HG02759 (cell line): ENCODE measurements around the gene INSYN2A.

Experiments used
- ATAC-seq: cut with Tn5 transposase; IDR thresholded peaks from one replicate; pipeline ENCODE4 v1.9.1; 2021; ENCODE audit warnings: mild to moderate bottlenecking, moderate library complexity; ENCODE audit not compliant: unreplicated experiment

INSYN2A gene

GRCh38 chr10:127195571-127196281 lies 665 bp downstream of the INSYN2A start:
- no peak for ATAC-seq

- no peak for ATAC-seq
These were observed 1.3 kb downstream of the INSYN2A start for GRCh38 chr10:127195041-127195506.

GRCh38 chr10:127194599-127194998 lies 1.8 kb downstream of the INSYN2A start:
- ATAC-seq: no peak

- no peak for ATAC-seq
These were observed 2.3 kb downstream of the INSYN2A start for GRCh38 chr10:127194111-127194510.

- ATAC-seq: no peak
These were observed 3.3 kb downstream of the INSYN2A start for GRCh38 chr10:127193125-127193524.

GRCh38 chr10:127190427-127190826 lies 6.0 kb downstream of the INSYN2A start:
- ATAC-seq: no peak

- ATAC-seq: no peak
These were observed 7.2 kb downstream of the INSYN2A start for GRCh38 chr10:127189226-127189625.

GRCh38 chr10:127186813-127187212 lies 9.6 kb downstream of the INSYN2A start:
- ATAC-seq: no peak

- ATAC-seq: no peak
These were observed 11.8 kb downstream of the INSYN2A start for GRCh38 chr10:127184582-127184981.

- ATAC-seq: no peak
These were observed 14.2 kb downstream of the INSYN2A start for GRCh38 chr10:127182161-127182560.

GRCh38 chr10:127179612-127180250 lies 16.7 kb downstream of the INSYN2A start:
- ATAC-seq: no peak

- ATAC-seq: no peak
These were observed 19.7 kb downstream of the INSYN2A start for GRCh38 chr10:127176649-127177048.

GRCh38 chr10:127175357-127176110 lies 20.9 kb downstream of the INSYN2A start:
- no peak for ATAC-seq

- no peak for ATAC-seq
These were observed 21.5 kb downstream of the INSYN2A start for GRCh38 chr10:127174866-127175265.

GRCh38 chr10:127168261-127168660 lies 28.1 kb downstream of the INSYN2A start:
- ATAC-seq: no peak

GRCh38 chr10:127162841-127163240 lies 33.5 kb downstream of the INSYN2A start:
- no peak for ATAC-seq

- no peak for ATAC-seq
These were observed 34.9 kb downstream of the INSYN2A start for GRCh38 chr10:127161482-127161881.

GRCh38 chr10:127159648-127160245 lies 36.6 kb downstream of the INSYN2A start:
- ATAC-seq: no peak

GRCh38 chr10:127158662-127159061 lies 37.7 kb downstream of the INSYN2A start:
- no peak for ATAC-seq

GRCh38 chr10:127157506-127158200 lies 38.7 kb downstream of the INSYN2A start:
- no peak for ATAC-seq

- ATAC-seq: no peak
These were observed 39.3 kb downstream of the INSYN2A start for GRCh38 chr10:127157089-127157488.
